Common myeloid progenitor, CD34-positive (primary cell): ENCODE results near the gene ATP1B2.

ENCODE experiments used
- CTCF ChIA-PET: fragments of 350-600 bp; sonication (Branson Sonifier 250); formaldehyde crosslinking; loops from one replicate; lab custom pipeline; 2021; ENCODE audit warnings: antibody characterized with exemption; lab: Charles Lee
- POLR2A ChIA-PET: fragments of 350-600 bp; sonication (Branson Sonifier 250); formaldehyde crosslinking; loops from one replicate; lab custom pipeline; 2021; ENCODE audit warnings: antibody characterized with exemption; lab: Charles Lee
- DNase-seq, 3 donors: peaks; one replicate each; pipeline versions ENCODE4 v3.0.0 to v3.0.0-alpha.2; 2013
- H3K27ac ChIP-seq, 2 experiments: 1 replicate in 1 of 2; 2 replicates in 1 of 2; pipeline ENCODE4 v1.7.0; 2013; ENCODE audit warnings: inconsistent platforms in 2 of 2, low read length in 2 of 2, mild to moderate bottlenecking in 2 of 2, low read depth in 1 of 2, moderate library complexity in 1 of 2; ENCODE audit not compliant: severe bottlenecking in 2 of 2, insufficient read depth in 1 of 2, poor library complexity in 1 of 2
- H3K27me3 ChIP-seq, 5 experiments: replicated peaks in 2 of 5; 1 replicate in 3 of 5; 2 replicates in 2 of 5; pipeline versions ENCODE4 v1.6.1 to v1.7.0; 2013; ENCODE audit warnings: low read length in 4 of 5, mild to moderate bottlenecking in 2 of 5, moderate library complexity in 2 of 5, inconsistent platforms in 1 of 5; ENCODE audit not compliant: insufficient read depth in 5 of 5, control insufficient read depth in 4 of 5
- H3K36me3 ChIP-seq, 4 experiments: 1 replicate in 2 of 4; 2 replicates in 2 of 4; pipeline versions ENCODE4 v1.6.1 to v1.7.0; 2013; ENCODE audit warnings: low read length in 3 of 4, control low read depth in 1 of 4, mild to moderate bottlenecking in 1 of 4; ENCODE audit not compliant: control insufficient read depth in 4 of 4, insufficient read depth in 4 of 4
- H3K4me1 ChIP-seq, 4 experiments: 1 replicate in 3 of 4; 2 replicates in 1 of 4; pipeline versions ENCODE4 v1.6.1 to v1.7.1; 2013; ENCODE audit warnings: low read length in 3 of 4, mild to moderate bottlenecking in 3 of 4, control low read depth in 1 of 4, inconsistent platforms in 1 of 4, moderate library complexity in 1 of 4; ENCODE audit not compliant: control insufficient read depth in 4 of 4, insufficient read depth in 4 of 4; ENCODE audit errors: control extremely low read depth in 1 of 4
- H3K4me3 ChIP-seq, 7 experiments: 1 replicate in 4 of 7; 2 replicates in 3 of 7; pipeline versions ENCODE4 v1.5.1 to v1.7.0; 2013; ENCODE audit warnings: mild to moderate bottlenecking in 7 of 7, low read length in 6 of 7, moderate library complexity in 6 of 7, inconsistent platforms in 2 of 7, low read depth in 2 of 7, control low read depth in 1 of 7; ENCODE audit not compliant: insufficient read depth in 4 of 7, control insufficient read depth in 1 of 7; ENCODE audit errors: extremely low read depth in 1 of 7
- H3K9me3 ChIP-seq, 5 experiments: 1 replicate in 4 of 5; 2 replicates in 1 of 5; pipeline versions ENCODE4 v1.6.1 to v1.7.1; 2013; ENCODE audit warnings: low read length in 4 of 5, mild to moderate bottlenecking in 2 of 5, inconsistent platforms in 1 of 5, low read depth in 1 of 5, moderate library complexity in 1 of 5; ENCODE audit not compliant: control insufficient read depth in 4 of 5, insufficient read depth in 2 of 5; ENCODE audit errors: control extremely low read depth in 1 of 5
- WGBS: methylation state at CpG from one replicate; pipeline ENCODE4 v1.1.5; 2013; ENCODE audit not compliant: insufficient coverage; 5-methylcytosine and 5-hydroxymethylcytosine counted together

The ATP1B2 gene

GRCh38 chr17:7687072-7687907 lies 36.6 kb downstream of the ATP1B2 start, which contains the start of gene TP53:
Gene TP53, minus strand, starts transcription at chr17:7687490. Its CDS starts 10,896 bp downstream, at chr17:7676594.
- Histone ChIP-seq H3K27ac (peak within 1 kb of the TSS; percentile 100), H3K27me3 (no peaks in the 10 kb centered on the region), H3K36me3 (peaks cover 0 to 18% (median 4%) of the 10 kb centered on the region in 4 experiments), H3K4me3 (peak within 1 kb of the TSS; percentile 94 to 100 (median 100)), H3K4me1 (peaks cover 10 to 42% (median 34%) of the 10 kb centered on the region in 4 experiments), H3K9me3 (no peaks in the 10 kb centered on the region)
- WGBS, result under 1% methylated on average over 27 of the region's 30 CpGs
- POLR2A ChIA-PET, result interaction anchor here (0.5 to 1.7 kb wide), 18 partner anchors 16 to 560 kb away, joined by 3 to 11 read pairs (median 4); partner anchors contain the start of genes ATP1B2, CTC1, DNAH2 and EFNB3
- CTCF ChIA-PET, result interaction anchor here (0.6 to 6.4 kb wide), 31 partner anchors 8 to 858 kb away, joined by 3 to 91 read pairs (median 4); partner anchors contain the start of genes DNAH2, EFNB3, MPDU1 and NAA38
- peak; percentile 92 to 97 (median 96) for DNase-seq

GRCh38 chr17:7687908-7688807 lies 37.4 kb downstream of the ATP1B2 start, which contains the start of gene WRAP53:
Gene WRAP53, plus strand, starts transcription at chr17:7688477. Its CDS starts 172 bp downstream, at chr17:7688649.
- Histone ChIP-seq H3K4me1 (peaks cover 10 to 42% (median 34%) of the 10 kb centered on the region in 4 experiments), H3K4me3 (peak within 1 kb of the TSS; percentile 94 to 100 (median 100)), H3K9me3 (no peaks in the 10 kb centered on the region), H3K36me3 (peaks cover 0 to 19% (median 6%) of the 10 kb centered on the region in 4 experiments), H3K27me3 (no peaks in the 10 kb centered on the region), H3K27ac (peak within 1 kb of the TSS; percentile 100)
- DNase-seq, result peak; percentile 97 to 98 (median 98)
- under 1% methylated on average over 43 of the region's 51 CpGs for WGBS
- CTCF ChIA-PET, result interaction anchor here (0.7 to 6.4 kb wide), 31 partner anchors 9 to 333 kb away, joined by 3 to 91 read pairs (median 4); partner anchors contain the start of genes DNAH2, EFNB3, MPDU1 and NAA38
- POLR2A ChIA-PET, result interaction anchor here (0.5 to 1.5 kb wide), 11 partner anchors 29 to 559 kb away, joined by 3 to 8 read pairs (median 4); partner anchors contain the start of genes CTC1, DNAH2, FXR2 and SAT2

GRCh38 chr17:7688808-7689316 lies 38.1 kb downstream of the ATP1B2 start:
- ChIA-PET POLR2A (interaction anchor here (1.5 kb wide), 1 partner anchor 61 kb away, joined by 8 read pairs; the partner anchor contains the start of gene SAT2), CTCF (interaction anchor here (0.6 to 6.4 kb wide), 13 partner anchors 10 to 283 kb away, joined by 3 to 91 read pairs (median 4); partner anchors contain the start of genes DNAH2, SAT2 and SHBG)
- peak overlapping the region; percentile 59 to 100 (median 100) for H3K4me3 ChIP-seq
- peaks cover 0 to 20% (median 6%) of the 10 kb centered on the region in 4 experiments for H3K36me3 ChIP-seq
- 34% methylated on average over 11 of the region's 13 CpGs for WGBS
- no peaks in the 10 kb centered on the region for H3K9me3 ChIP-seq
- peak overlapping the region; percentile 68 to 88 for H3K27ac ChIP-seq
- DNase-seq, result no peak
- H3K4me1 ChIP-seq, result peaks cover 10 to 42% (median 34%) of the 10 kb centered on the region in 4 experiments
- H3K27me3 ChIP-seq, result no peaks in the 10 kb centered on the region

GRCh38 chr17:7695586-7695985 lies 44.9 kb downstream of the ATP1B2 start:
- Histone ChIP-seq H3K27me3 (no peaks in the 10 kb centered on the region), H3K4me1 (no peaks in the 10 kb centered on the region), H3K4me3 (no peak overlapping the region), H3K27ac (no peak overlapping the region), H3K9me3 (no peaks in the 10 kb centered on the region), H3K36me3 (peaks cover 2 to 16% (median 11%) of the 10 kb centered on the region in 4 experiments)
- ChIA-PET CTCF (no interaction called here), POLR2A (no interaction called here)
- 97% methylated on average over 10 of the region's 10 CpGs for WGBS
- no peak for DNase-seq

GRCh38 chr17:7697828-7698588 lies 47.3 kb downstream of the ATP1B2 start:
- Histone ChIP-seq H3K4me3 (no peak overlapping the region), H3K27ac (no peak overlapping the region), H3K27me3 (peaks cover 0 to 2% (median 0%) of the 10 kb centered on the region in 5 experiments), H3K4me1 (no peaks in the 10 kb centered on the region), H3K9me3 (no peaks in the 10 kb centered on the region), H3K36me3 (peaks cover 2 to 31% (median 23%) of the 10 kb centered on the region in 4 experiments)
- no peak for DNase-seq
- WGBS, result 100% methylated on average over 2 of the region's 4 CpGs
- POLR2A ChIA-PET, result no interaction called here
- CTCF ChIA-PET, result no interaction called here
